ENCODE measurements around the gene FPR2. TPM values are rescaled to one million over a fixed set of nuclear protein-coding genes. Genes with fewer than 3 reads are reported as not detected.

FPR2 gene
- total and polyA plus RNA-seq, 5 donors from 2014 or later, result not detected

- H3K27me3 Mint-ChIP-seq, result peaks cover 26% of the 10 kb centered on the region
- no peak overlapping the region for H3K27ac Mint-ChIP-seq
- peaks cover 0 to 5% (median 3%) of the 10 kb centered on the region in 7 donors for H3K9me3 Mint-ChIP-seq
- H3K4me1 Mint-ChIP-seq, result peaks cover 0 to 3% (median 1%) of the 10 kb centered on the region in 4 donors
- ATAC-seq (ENCODE audit: low read depth in 2 of 2), result no peak
- no peak for DNase-seq
- Histone ChIP-seq H3K27me3 (ENCODE audit: control insufficient read depth, insufficient read depth, low read length) (no peaks in the 10 kb centered on the region), H3K4me3 (ENCODE audit: low read depth, low read length) (no peak overlapping the region), H3K4me1 (ENCODE audit: control insufficient read depth, insufficient read depth, low read length, poor library complexity, severe bottlenecking) (no peaks in the 10 kb centered on the region), H3K36me3 (ENCODE audit: control insufficient read depth, insufficient read depth, low read length) (no peaks in the 10 kb centered on the region), H3K9me3 (ENCODE audit: control insufficient read depth in 2 of 2, low read length in 2 of 2) (no peaks in the 10 kb centered on the region), H3K27ac (ENCODE audit: insufficient read depth, low read length, poor library complexity, severe bottlenecking) (no peak overlapping the region)
- no peak overlapping the region for H3K4me3 Mint-ChIP-seq
- H3K36me3 Mint-ChIP-seq, result no peaks in the 10 kb centered on the region
These were observed 41.6 kb upstream of the FPR2 start for GRCh38 chr19:51719251-51719988.

GRCh38 chr19:51721905-51722304 is 39.1 kb upstream of the FPR2 start:
- DNase-seq (no peak), ATAC-seq (ENCODE audit: low read depth in 2 of 2) (no peak)
- no peaks in the 10 kb centered on the region for H3K36me3 ChIP-seq (ENCODE audit: control insufficient read depth, insufficient read depth, low read length)
- H3K4me3 ChIP-seq (ENCODE audit: low read depth, low read length), result no peak overlapping the region
- no peaks in the 10 kb centered on the region for H3K36me3 Mint-ChIP-seq
- H3K4me3 Mint-ChIP-seq, result no peak overlapping the region
- no peaks in the 10 kb centered on the region for H3K9me3 ChIP-seq (ENCODE audit: control insufficient read depth in 2 of 2, low read length in 2 of 2)
- peaks cover 18% of the 10 kb centered on the region for H3K27me3 Mint-ChIP-seq
- no peaks in the 10 kb centered on the region for H3K27me3 ChIP-seq (ENCODE audit: control insufficient read depth, insufficient read depth, low read length)
- H3K27ac Mint-ChIP-seq, result no peak overlapping the region
- H3K4me1 ChIP-seq (ENCODE audit: control insufficient read depth, insufficient read depth, low read length, poor library complexity, severe bottlenecking), result no peaks in the 10 kb centered on the region
- H3K9me3 Mint-ChIP-seq, result peaks cover 0 to 4% (median 2%) of the 10 kb centered on the region in 7 donors
- H3K27ac ChIP-seq (ENCODE audit: insufficient read depth, low read length, poor library complexity, severe bottlenecking), result no peak overlapping the region
- H3K4me1 Mint-ChIP-seq, result no peaks in the 10 kb centered on the region

GRCh38 chr19:51722492-51722891 is 38.5 kb upstream of the FPR2 start:
- Mint-ChIP-seq H3K27me3 (peaks cover 18% of the 10 kb centered on the region), H3K4me1 (no peaks in the 10 kb centered on the region), H3K4me3 (no peak overlapping the region), H3K27ac (no peak overlapping the region), H3K36me3 (no peaks in the 10 kb centered on the region), H3K9me3 (peaks cover 0 to 4% (median 2%) of the 10 kb centered on the region in 7 donors)
- H3K27ac ChIP-seq (ENCODE audit: insufficient read depth, low read length, poor library complexity, severe bottlenecking), result no peak overlapping the region
- ATAC-seq (ENCODE audit: low read depth in 2 of 2) (no peak), DNase-seq (no peak)
- no peaks in the 10 kb centered on the region for H3K27me3 ChIP-seq (ENCODE audit: control insufficient read depth, insufficient read depth, low read length)
- no peaks in the 10 kb centered on the region for H3K9me3 ChIP-seq (ENCODE audit: control insufficient read depth in 2 of 2, low read length in 2 of 2)
- no peaks in the 10 kb centered on the region for H3K36me3 ChIP-seq (ENCODE audit: control insufficient read depth, insufficient read depth, low read length)
- H3K4me1 ChIP-seq (ENCODE audit: control insufficient read depth, insufficient read depth, low read length, poor library complexity, severe bottlenecking), result no peaks in the 10 kb centered on the region
- H3K4me3 ChIP-seq (ENCODE audit: low read depth, low read length), result no peak overlapping the region

DNA sequence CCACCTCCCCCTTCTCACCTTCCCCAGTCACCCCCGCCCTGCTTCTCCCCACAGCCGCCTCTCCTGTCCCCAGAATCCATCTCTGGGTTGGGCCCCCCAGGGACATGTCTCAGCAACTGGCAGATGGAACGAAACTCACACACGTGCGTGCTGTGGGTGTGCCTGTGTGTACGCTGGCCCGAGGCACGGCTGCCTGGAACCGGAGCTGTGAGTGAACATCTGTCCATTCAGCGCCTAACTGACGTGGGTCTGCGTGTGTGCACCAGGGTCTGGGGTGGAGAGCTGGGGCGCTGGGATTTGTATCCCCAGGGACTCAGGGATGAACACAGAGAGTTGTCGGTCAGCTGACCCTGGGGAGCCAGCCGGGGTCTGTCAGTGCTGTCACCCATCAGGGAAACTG is 36.4 kb upstream of the FPR2 start:
- H3K36me3 Mint-ChIP-seq, result no peaks in the 10 kb centered on the region
- no peaks in the 10 kb centered on the region for H3K4me1 ChIP-seq (ENCODE audit: control insufficient read depth, insufficient read depth, low read length, poor library complexity, severe bottlenecking)
- H3K9me3 Mint-ChIP-seq, result peaks cover 2 to 13% (median 4%) of the 10 kb centered on the region in 7 donors
- ATAC-seq (ENCODE audit: low read depth in 2 of 2) (no peak), DNase-seq (no peak)
- no peaks in the 10 kb centered on the region for H3K36me3 ChIP-seq (ENCODE audit: control insufficient read depth, insufficient read depth, low read length)
- no peaks in the 10 kb centered on the region for H3K9me3 ChIP-seq (ENCODE audit: control insufficient read depth in 2 of 2, low read length in 2 of 2)
- H3K4me1 Mint-ChIP-seq, result no peaks in the 10 kb centered on the region
- H3K27ac ChIP-seq (ENCODE audit: insufficient read depth, low read length, poor library complexity, severe bottlenecking), result no peak overlapping the region
- no peak overlapping the region for H3K4me3 ChIP-seq (ENCODE audit: low read depth, low read length)
- peaks cover 23% of the 10 kb centered on the region for H3K27me3 Mint-ChIP-seq
- no peak overlapping the region for H3K4me3 Mint-ChIP-seq
- H3K27me3 ChIP-seq (ENCODE audit: control insufficient read depth, insufficient read depth, low read length), result no peaks in the 10 kb centered on the region
- H3K27ac Mint-ChIP-seq, result no peak overlapping the region

- Histone ChIP-seq H3K4me1 (ENCODE audit: control insufficient read depth, insufficient read depth, low read length, poor library complexity, severe bottlenecking) (no peaks in the 10 kb centered on the region), H3K36me3 (ENCODE audit: control insufficient read depth, insufficient read depth, low read length) (no peaks in the 10 kb centered on the region), H3K9me3 (ENCODE audit: control insufficient read depth in 2 of 2, low read length in 2 of 2) (peaks cover 0 to 5% of the 10 kb centered on the region in 2 experiments), H3K27me3 (ENCODE audit: control insufficient read depth, insufficient read depth, low read length) (no peaks in the 10 kb centered on the region), H3K4me3 (ENCODE audit: low read depth, low read length) (no peak overlapping the region), H3K27ac (ENCODE audit: insufficient read depth, low read length, poor library complexity, severe bottlenecking) (no peak overlapping the region)
- peaks cover 12% of the 10 kb centered on the region for H3K27me3 Mint-ChIP-seq
- no peak for DNase-seq
- peaks cover 2 to 22% (median 4%) of the 10 kb centered on the region in 7 donors for H3K9me3 Mint-ChIP-seq
- H3K4me3 Mint-ChIP-seq, result no peak overlapping the region
- ATAC-seq (ENCODE audit: low read depth in 2 of 2), result no peak
- no peak overlapping the region for H3K27ac Mint-ChIP-seq
- no peaks in the 10 kb centered on the region for H3K36me3 Mint-ChIP-seq
- no peaks in the 10 kb centered on the region for H3K4me1 Mint-ChIP-seq
These were observed 34.9 kb upstream of the FPR2 start for GRCh38 chr19:51726049-51726448.

DNA sequence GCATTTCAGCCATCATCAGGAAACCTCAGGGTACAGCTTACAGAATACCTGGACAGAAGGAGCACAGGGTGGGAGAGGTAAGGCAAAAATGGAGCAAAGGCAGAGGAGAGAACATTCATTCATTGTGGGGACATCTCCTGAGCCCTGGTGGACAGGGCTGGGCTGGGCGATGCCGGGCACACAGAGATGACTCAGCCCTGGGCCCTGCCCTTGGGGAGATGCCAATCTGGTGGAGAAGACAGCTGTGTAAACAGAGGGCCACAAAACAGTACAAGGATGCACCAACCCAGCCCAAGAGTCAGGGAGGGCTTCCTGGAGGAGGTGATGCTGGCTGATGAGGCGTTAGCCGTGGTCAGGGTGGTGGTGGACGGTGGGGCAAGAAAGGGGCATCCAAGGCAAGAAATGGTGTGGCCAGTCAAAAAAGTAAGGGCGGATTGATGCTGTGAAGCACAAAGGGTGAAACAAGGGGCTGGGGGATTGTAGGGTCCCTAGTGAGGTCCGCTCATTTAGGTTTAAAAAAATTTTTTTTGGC is 33.6 kb upstream of the FPR2 start:
- H3K4me3 ChIP-seq (ENCODE audit: low read depth, low read length), result no peak overlapping the region
- H3K36me3 Mint-ChIP-seq, result no peaks in the 10 kb centered on the region
- H3K4me1 ChIP-seq (ENCODE audit: control insufficient read depth, insufficient read depth, low read length, poor library complexity, severe bottlenecking), result no peaks in the 10 kb centered on the region
- no peak for DNase-seq
- peaks cover 0 to 5% of the 10 kb centered on the region in 2 experiments for H3K9me3 ChIP-seq (ENCODE audit: control insufficient read depth in 2 of 2, low read length in 2 of 2)
- H3K27me3 ChIP-seq (ENCODE audit: control insufficient read depth, insufficient read depth, low read length), result no peaks in the 10 kb centered on the region
- peaks cover 10% of the 10 kb centered on the region for H3K27me3 Mint-ChIP-seq
- no peak for ATAC-seq (ENCODE audit: low read depth in 2 of 2)
- H3K27ac ChIP-seq (ENCODE audit: insufficient read depth, low read length, poor library complexity, severe bottlenecking), result no peak overlapping the region
- no peaks in the 10 kb centered on the region for H3K36me3 ChIP-seq (ENCODE audit: control insufficient read depth, insufficient read depth, low read length)
- H3K27ac Mint-ChIP-seq, result no peak overlapping the region
- no peak overlapping the region for H3K4me3 Mint-ChIP-seq
- no peaks in the 10 kb centered on the region for H3K4me1 Mint-ChIP-seq
- peaks cover 4 to 27% (median 4%) of the 10 kb centered on the region in 7 donors for H3K9me3 Mint-ChIP-seq

DNA sequence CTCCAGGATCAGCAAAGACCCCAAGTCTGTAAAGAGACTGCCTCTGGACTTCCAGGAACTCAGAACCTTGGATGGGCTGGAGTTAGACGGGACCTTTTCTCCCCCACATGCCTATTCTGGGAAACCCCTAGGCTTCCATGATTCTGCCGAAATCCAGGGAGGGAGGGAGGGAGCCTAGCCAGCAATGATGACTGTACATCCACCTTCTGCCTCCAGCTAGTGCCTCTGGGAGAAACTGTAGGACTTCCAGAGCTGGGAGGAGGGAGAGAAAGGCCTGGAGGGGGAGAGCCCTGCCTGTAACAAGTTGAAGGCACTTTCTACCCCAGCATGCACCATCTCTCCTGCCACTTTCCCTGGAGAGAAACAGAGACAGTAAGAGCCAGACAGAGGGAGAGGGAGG is 31.2 kb upstream of the FPR2 start:
- no peak for ATAC-seq (ENCODE audit: low read depth in 2 of 2)
- H3K4me3 ChIP-seq (ENCODE audit: low read depth, low read length), result no peak overlapping the region
- H3K27me3 ChIP-seq (ENCODE audit: control insufficient read depth, insufficient read depth, low read length), result no peaks in the 10 kb centered on the region
- peaks cover 4 to 25% (median 4%) of the 10 kb centered on the region in 7 donors for H3K9me3 Mint-ChIP-seq
- no peaks in the 10 kb centered on the region for H3K36me3 Mint-ChIP-seq
- H3K9me3 ChIP-seq (ENCODE audit: control insufficient read depth in 2 of 2, low read length in 2 of 2), result peaks cover 0 to 5% of the 10 kb centered on the region in 2 experiments
- no peak for DNase-seq
- H3K4me1 Mint-ChIP-seq, result no peaks in the 10 kb centered on the region
- H3K27ac Mint-ChIP-seq, result no peak overlapping the region
- no peak overlapping the region for H3K27ac ChIP-seq (ENCODE audit: insufficient read depth, low read length, poor library complexity, severe bottlenecking)
- H3K4me3 Mint-ChIP-seq, result no peak overlapping the region
- no peaks in the 10 kb centered on the region for H3K4me1 ChIP-seq (ENCODE audit: control insufficient read depth, insufficient read depth, low read length, poor library complexity, severe bottlenecking)
- H3K36me3 ChIP-seq (ENCODE audit: control insufficient read depth, insufficient read depth, low read length), result no peaks in the 10 kb centered on the region
- H3K27me3 Mint-ChIP-seq, result peaks cover 5% of the 10 kb centered on the region

Measured in CD4-positive, CD25-positive, alpha-beta regulatory T cell (primary cell).